ENCODE results near the gene LRRK1.

LRRK1 gene

DNA sequence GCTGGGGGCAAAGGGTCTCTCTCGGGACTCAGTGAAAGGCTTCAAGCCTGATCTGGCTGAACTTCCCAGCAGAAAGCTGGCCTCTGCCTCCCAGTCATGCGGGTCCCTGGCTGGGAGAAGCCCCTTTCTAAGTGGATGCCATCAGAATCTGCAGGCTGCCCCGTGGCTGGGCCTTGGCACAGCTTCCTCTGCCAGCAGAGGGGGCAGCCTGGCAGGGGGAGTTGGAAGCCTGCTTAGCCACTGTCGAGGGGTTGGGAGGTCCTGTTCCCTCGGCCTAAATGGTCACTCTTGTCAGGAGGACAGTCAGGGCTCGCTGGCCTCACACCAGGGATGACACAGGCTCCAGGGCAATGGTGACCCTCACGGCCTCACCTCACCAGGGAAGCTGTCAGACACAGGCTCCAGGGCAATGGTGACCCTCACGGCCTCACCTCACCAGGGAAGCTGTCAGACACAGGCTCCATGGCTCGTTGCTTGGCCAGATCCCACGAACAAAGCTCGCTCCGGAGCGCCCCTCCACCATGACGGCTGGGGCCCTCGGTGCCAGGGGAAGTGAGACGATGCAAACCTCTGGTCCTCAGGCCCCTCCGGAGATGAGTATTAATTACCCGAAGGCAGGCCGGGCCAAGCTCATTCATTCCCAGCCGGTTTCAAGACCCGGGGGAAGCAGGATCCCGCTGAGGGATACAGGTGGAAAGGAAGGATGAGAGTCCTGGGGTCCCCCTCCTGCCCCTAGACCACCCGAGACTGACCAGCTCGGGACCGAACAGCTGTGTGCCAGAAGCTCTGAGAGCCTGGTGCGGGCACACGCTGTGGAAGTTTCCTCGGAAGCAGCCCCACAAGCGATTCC is 181.7 kb downstream of the LRRK1 start:
- FAIRE-seq, result no peak

DNA sequence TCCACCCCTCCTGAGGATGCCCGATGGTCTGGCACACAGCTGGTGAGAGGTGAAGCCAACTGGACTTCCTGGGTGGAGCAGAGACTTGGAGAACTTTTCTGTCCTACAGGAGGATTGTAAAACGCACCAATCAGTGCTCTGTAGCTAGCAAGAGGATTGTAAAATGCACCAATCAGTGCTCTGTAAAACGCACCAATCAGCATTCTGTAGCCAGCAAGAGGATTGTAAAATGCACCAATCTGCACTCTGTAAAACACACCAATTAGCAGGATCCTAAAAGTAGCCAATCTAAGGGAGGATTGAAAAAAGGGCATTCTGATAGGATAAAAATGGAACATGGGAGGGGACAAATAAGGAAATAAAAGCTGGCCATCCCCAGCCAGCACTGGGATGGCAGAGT is 182.5 kb downstream of the LRRK1 start:
- FAIRE-seq, result no peak

DNA sequence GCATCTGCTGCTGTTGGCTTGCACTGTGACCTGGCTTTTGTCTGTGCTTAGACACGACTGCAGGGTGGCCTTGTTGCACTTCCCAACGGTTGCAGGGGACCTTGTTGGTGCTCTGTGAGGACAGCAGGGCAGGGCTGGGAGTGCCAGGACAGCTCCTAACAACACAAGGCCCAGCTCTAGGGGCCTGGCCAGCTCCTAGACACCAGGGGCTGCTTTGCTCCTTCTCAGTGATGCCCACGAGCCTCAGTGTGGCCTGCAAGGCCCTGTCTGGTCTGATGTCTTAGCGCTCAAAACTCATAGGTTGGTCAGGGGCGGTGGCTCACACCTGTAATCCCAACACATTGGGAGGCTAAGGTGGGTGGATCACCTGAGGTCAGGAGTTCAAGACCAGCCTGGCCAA is 183.6 kb downstream of the LRRK1 start:
- no peak for FAIRE-seq

DNA sequence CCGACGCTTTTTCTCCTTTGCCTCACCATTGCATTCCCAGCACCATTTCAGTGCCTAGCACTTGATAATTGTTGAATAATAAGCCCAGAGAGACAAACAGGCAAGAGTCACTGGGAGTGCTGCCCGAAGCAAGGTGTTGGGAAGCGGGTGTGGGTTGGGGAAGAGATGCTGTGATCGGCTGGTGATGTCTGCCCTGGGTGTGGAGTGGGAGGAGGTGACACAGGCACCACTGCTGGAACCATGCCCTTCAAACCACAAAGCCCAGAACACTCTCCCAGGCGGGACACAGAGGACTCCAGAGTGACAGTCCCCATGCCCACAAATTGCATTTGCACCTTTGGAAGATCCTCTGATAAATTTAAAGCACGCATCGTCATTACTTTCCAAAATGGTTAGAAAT is 184.4 kb downstream of the LRRK1 start:
- FAIRE-seq, result no peak

DNA sequence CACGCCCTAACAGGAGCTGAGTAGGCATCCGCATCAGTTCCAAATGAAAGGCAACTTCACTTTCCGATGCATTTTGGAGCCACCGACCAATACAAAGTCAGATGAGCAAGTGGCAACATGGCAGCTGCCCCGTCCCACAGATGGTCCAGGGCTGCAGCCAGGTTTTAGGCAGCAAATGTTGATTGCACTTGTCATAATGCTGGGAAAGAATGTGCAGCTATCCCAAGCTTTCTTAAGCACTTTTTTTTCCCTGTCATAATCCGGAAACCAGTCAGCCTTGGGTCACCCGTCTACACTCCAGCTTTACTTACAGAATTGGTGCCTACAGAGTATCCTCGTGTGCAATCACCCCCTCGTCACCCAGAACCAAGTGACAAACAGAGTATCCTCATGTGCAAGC is 185.0 kb downstream of the LRRK1 start:
- FAIRE-seq, result no peak

DNA sequence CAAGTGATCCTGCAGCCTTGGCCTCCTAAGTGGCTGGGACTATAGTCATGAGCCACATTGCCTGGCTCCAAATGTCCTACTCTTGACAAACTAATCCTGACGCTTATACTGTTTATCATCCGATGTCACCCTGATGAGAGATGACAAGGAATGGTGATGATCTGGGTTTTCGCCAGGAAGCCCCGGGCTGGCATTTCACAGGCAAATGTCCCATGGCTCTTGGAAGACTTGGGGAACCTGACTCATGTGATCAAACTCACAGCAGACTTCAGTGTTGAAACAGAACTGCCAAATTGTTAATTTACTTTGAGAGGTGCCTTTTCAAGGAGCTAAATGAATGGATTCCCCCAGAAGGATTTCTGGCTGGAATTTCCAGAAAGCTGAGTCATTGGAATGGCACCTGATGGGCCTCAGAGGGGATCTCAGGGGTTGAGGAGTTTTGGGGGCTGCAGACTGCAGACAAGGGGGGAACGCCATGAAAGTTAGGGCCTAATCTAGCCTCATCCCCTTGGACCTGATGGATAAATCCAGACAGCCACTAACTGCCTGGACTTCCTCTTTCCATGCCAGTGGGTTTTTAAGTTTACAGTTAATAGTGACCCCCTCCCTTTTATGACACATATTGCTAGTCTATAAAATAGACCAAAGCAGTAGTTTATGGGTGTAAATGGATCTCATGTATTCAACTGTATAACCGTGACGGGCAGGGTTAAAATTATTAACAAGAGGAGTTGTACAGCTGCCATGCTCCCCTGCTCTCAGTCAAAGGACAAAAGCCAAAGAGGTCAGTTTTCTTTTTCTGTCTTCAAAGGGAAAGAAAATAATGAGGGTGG is 186.1 kb downstream of the LRRK1 start:
- no peak for FAIRE-seq

DNA sequence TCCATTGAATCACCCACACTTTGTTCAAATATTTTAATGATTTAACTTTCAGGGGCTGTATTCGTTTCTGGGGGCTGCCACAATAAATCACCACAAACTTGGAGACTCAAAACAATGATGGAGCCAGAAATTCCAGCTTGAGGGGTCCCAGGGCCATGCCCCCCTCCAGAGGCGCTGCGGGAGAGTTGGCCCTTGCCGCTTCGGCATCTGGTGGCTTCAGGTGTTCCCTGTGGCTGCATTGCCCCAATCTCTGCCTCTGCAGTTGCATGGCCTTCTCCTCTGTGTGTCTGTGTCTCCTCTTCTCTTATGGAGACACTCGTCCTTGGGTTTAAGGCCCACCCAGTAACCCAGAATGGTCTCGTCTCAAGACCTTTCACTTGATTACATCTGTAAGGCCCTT is 187.9 kb downstream of the LRRK1 start:
- FAIRE-seq, result no peak

DNA sequence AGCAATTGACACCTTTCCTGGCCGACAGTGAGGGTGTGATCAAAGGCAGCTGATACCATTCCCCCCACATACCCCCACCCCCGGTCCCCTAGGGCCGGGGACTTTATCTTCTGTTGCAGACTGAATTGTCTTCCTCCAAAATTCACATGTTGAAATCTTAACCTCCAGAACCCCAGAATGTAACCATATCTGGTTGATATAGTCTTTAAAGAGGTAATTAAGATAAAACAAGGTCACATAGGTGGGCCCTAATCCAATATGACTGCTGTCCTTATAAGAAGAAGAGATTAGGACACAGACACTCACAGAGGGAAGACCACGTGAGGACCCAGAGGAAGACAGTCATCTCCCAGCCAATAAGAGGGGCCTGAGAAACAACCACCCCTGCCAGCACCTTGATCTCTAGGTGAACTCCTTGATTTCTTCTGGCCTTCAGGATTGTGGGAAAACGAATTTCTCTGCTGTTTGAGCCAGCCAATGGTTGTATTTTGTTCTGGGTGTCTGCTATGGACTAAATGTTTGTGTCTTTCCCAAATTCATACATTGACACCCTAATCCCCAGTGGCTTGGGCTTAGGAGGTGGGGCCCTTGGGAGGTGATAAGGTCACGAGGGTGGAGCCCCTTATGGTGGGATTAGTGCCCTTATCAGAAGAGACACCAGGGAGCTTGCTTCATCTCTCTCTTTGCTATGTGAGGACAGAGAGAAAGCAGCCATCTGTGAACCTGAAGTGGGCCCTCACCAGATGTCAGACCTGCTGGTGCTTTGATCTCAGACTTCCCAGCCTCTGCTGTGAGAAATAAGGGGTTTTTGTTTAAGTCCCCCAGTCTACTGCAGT is 188.7 kb downstream of the LRRK1 start:
- no peak for FAIRE-seq

DNA sequence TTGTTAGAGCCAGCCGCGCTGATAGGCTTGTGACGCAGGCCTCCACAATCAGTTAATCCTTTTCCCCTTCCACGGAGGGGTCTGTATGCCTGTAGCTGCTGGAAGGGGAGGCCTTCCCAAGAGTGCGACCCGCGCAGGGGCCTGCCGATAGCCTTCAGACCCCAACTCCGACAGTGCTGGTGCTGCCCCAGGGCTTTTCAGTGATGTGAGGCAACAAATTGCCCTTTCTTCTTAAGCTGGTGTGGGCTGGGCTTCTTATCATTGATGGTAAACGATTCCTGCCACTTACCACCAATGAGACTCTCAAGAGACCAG is 189.3 kb downstream of the LRRK1 start:
- no peak for FAIRE-seq

DNA sequence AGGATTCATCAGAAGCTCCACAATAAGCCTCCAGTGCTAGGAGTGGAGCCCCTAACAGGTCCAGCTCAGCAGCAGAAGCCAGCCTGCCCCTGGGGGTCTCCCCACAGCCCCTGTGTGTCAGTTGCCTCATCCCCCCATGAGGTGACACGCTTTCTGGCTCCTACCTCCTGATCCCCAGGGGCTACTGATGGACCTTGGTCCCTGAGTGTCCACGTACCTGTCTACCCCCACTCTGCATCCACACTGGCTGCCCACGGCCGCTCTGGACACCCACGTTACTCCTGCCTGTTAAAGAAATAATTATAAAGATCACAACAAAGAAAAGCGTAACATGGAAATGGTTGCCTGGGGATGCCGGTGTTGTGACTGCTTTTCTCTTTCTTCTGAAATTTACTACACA is 189.6 kb downstream of the LRRK1 start:
- FAIRE-seq, result no peak

DNA sequence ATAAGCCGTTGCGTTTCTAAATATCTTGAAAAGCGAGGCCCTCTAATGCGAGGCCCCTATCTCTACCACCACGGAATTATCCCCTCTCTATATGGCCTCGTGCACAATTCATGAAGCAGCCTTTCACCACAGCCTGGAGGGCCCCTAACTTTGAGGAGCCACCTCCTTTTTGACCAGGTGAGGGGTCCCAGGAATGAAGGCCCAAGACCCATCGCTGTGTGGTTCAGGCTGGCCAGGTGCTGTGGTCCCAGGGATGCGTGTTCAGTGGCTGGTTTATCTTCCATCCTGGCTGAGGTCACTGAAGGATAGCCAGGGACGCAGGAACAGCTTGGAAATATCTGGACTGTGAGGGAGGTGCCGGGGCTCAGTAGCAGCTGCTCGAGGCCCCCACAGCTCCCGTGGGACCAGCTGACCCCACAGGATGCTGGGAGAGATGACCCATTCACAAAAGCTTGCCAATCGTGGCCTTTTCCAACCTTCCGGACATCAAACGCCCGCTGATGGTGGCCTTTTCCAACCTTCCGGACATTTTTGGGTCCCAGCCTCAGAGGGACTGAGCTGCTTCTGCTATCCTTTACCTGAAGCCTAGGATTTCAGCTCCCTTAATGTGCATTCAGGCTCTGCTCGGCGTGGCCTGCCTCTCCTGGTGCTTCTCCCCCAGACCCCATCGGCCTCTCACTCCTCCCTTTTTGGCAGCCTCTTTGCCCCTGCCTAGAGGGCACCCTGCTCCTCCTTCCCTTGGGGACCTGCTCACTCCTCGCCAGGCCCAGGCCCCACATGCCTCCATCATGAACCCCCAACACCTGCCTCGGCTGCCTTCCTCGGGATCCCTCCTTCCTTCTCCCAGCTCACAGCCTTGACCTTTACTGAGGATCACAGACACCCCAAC is 191.8 kb downstream of the LRRK1 start:
- FAIRE-seq, result no peak

DNA sequence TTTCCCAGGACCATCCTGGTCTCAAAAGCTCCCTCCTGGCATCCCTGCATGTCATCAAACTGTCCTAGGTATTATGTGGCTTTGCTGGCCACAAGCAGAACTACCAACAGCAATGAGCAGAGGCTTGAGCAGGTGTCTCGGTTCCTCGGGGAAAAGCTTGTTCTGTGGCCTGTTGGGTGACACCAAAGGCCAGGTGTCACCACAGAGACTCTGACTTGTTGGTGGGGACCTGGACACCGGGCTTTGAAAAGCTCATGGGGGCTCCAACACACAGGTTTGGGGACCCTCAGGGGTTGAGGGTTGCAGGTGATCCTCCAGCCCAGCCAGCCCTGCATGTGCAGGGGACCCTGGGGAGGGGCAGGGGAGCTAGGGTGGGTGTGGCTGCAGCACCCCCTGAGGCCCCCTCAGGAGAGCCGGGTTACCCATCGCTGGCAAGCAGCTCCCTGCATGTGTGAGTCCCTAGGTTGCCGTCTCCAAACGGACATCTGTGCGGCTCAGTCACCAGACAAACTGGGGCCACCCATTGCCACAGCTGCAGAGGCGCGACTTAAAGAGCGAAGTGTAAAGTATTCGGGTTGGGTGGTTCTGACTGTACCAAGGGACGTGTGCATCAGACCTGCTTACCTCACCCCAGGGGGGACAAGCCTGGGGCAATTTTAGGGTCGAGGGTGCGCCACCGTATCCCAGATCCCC is 192.6 kb downstream of the LRRK1 start:
- FAIRE-seq, result no peak

DNA sequence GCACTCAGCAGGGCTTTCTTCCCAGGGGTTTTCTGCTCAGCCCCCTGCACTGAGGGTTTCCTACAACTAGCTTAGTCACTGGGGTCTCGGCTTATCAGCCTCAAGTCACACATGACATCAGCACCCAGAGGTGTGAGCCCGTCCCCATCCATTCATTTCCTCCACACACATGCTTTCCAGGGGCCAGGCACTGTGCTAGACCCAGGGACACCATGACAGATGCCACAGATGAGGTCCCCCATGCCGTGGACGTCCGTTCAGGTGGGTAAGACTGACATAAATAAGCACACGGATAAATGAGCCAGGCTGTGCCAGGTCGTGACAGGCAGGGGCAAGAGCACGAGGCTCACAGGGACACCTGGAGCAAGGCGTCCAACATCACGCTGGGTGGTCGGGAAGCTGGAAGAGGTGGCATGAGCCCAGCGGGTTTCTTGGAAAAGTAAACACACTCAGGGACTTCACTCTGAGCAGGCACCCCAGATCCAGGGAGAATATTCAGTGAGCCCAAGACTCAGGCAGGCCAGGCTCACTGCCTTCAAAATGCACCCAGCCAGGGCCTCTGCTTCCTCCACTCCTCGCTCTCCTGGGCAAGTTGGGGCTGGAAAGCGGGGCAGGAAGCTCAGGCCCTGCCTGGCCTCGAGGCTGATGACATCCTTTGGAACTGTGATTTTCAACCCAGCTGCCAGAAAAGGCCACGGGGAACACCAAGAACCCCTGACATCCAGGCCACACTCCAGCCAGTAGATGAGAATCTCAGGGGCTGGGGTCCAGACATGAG is 193.4 kb downstream of the LRRK1 start:
- FAIRE-seq, result no peak

DNA sequence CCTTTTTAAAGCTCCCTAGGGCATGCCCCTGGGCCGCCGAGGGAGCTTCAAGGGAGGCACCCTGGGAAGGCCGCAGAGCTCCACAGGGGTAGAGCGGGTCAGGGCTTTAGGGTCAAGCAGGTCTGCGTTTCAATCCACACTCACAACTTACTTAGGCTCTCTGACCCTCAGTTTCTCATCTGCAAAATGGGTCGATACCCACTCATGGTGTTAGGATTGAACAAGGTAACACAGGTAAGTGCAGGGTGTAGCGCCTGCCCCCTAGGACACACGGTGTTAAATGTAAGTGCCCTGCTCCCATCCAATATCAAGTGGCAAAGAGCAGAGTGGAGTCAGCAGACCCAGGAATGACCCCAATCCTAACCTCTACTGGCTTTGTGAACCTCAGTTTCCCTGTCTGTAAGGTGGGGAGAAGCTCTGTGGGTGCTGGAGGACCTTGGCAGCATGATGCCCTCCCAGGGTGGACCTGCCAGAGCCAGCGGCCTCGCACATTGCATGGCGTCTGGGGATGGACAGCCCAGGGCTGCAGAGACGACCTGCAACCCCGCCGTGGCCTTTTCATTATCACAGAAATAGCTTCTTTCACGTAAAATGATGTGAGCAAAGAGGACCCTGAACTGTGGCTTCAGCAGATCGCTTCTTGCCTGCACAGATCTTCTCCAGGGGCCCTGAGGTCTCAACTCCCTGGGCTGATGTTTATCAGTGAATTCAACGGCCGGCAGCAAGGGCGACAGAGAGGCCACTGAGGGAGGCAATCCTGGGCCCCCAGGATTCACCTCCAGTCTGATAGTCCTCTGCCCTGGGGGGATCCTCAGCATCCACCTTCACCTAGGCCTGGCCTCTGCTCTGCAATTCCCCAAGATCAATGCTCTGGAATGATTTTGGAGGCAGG is 194.2 kb downstream of the LRRK1 start:
- FAIRE-seq, result no peak

DNA sequence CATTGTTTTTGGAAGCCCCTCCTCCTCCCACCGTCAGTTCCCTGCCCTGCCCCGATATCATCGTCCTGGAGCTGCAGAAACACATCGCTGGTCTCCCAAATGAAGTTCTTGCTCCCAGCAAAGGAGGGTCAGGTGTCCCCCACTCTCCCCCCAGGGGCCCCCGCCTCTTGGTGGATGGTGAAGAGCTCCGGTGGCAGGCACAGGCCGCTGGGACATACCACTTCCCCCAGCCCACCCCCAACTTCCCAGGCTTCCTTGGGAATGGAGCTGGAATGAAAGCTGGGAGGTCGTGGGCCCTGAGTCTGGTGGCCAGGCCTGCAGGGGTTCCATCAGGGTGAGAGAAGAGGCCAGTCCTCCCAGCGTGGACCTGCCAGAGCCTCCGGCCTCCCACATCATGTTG is 195.0 kb downstream of the LRRK1 start:
- no peak for FAIRE-seq

DNA sequence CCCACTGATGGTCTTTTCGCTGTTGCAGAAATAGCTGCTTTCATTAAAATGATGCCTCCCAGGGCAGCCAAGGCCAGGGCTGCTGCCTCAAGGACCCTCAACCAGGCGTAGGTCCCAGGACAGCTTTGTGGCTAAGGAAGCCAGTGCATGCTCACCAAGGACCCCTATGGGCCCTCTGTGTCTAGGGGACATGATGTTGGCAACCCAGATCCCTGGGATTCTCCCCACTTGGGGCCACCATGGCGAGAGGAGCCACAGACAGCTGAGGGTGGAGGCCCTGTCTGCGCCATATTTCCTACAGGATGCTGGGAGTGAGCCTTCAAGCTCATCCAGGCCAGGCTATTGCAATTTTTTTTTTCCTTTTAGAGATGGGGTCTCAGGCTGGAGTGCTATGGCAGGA is 195.5 kb downstream of the LRRK1 start:
- no peak for FAIRE-seq

DNA sequence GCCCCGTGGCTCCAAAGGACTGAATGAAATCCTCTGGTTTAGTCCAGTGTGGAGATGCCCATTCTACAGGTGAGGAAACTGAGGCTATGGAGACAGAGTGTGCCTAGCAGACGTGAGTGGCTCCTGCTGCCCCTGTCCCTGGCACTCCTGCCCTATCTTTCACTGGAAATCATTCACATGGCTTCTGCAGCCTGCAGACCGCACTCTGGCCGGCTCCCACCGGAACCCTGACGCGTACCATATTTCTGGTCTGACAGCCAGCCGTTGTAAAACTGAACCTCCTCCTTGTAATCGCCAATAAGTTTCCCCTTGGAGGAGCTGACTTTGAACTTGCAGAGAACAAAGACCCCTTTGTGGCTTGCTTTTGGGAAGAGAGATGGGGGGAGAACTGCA is 196.2 kb downstream of the LRRK1 start:
- FAIRE-seq, result no peak

DNA sequence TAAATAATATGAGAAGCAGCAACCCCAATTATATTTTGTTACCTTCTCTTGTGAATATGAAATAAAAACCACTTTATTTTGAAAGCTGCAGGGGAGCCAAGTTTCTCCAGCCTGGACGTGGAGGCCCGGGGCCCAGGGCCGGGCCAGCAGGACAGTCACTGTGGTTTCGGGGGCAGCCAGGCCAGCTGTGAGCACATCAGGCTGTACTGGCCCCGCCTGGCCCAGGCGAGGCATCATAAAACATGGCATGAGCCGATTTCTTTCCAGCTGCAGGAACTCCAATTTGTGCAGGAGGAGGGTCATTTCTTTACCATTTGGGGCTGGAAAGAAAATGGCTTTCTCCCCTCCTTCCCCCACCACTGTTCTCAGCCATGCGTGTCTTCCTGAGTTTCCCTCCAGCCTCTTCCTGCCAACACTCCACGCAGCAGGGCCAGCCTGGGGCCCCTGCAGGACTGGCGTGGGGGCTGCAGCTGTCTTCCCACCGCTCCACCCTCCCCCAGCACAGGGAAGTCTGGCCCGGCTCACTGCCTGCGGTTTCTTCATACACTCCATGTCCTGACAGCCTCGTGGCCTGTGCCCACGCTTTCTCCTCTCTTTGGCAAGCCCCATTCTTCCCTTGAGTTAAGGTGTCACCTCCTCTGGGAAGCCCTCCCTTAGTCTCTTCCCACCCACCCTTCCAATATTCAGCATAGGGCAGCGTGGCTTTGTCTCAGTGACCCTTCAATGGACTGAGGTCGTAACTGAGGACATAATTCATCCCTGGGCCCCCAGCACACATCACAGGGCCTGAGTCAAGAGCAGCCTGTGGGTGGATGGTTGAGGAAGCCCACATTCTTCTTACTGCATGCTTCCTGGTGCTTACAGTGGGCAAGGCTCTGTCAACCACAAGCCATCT is 196.9 kb downstream of the LRRK1 start:
- no peak for FAIRE-seq

DNA sequence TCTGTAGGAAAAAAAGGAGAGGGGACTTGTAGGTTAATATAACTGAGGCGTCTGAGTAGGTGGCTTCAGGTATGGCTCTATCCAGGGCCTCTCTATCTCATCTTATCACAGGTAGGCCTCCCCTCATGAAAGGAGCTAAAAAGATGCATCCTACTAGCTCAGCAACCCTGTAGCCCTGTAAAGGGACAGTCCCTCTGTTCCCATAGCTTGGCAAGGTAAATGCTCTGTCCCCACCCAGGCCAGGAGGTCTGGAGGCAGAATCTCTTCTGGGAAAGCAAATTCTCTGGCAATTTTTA is 197.5 kb downstream of the LRRK1 start:
- FAIRE-seq, result no peak

Measured in colon (tissue), 2 donors.